Measurements from ENCODE around the gene PLCH2. TPM values are rescaled to one million over a fixed set of nuclear protein-coding genes. Genes with fewer than 3 reads are reported as not detected.
A peak's percentile ranks its signal among the peaks of the same experiment; 100 is the strongest.
"Not testable (repeated sequence)": the region's sequence is repeated elsewhere in the genome, so short reads cannot be mapped to it uniquely, and the experiment has no call there.

PLCH2 gene
- total and polyA plus RNA-seq, 7 donors, result 0.04 to 0.60 (median 0.09) TPM; not detected in 1

- no peaks in the 10 kb centered on the region for H3K9me3 ChIP-seq
- no peaks in the 10 kb centered on the region for H3K4me1 ChIP-seq
- WGBS, 3 donors, result 58 to 72% (median 62%) methylated on average over 15 of the region's 15 CpGs
- H3K4me3 ChIP-seq, result no peak overlapping the region
- intact Hi-C loops (cut with DNase I), result no loop called here
- no peaks in the 10 kb centered on the region for H3K36me3 ChIP-seq (ENCODE audit: insufficient read depth in 1 of 2, low read depth in 1 of 2)
- no peak overlapping the region for H3K27ac ChIP-seq
- no peak for ATAC-seq
- TF ChIP-seq CTCF (IDR thresholded peaks at IDR 0.05), result no peak
- peaks cover 0 to 73% (median 8%) of the 10 kb centered on the region in 3 donors for H3K27me3 ChIP-seq (ENCODE audit: insufficient read depth in 3 of 3, low read length in 2 of 3)
- no peak for DNase-seq
Measured at GRCh38 chr1:2437617-2438016, 38.5 kb upstream of the PLCH2 start.

DNA sequence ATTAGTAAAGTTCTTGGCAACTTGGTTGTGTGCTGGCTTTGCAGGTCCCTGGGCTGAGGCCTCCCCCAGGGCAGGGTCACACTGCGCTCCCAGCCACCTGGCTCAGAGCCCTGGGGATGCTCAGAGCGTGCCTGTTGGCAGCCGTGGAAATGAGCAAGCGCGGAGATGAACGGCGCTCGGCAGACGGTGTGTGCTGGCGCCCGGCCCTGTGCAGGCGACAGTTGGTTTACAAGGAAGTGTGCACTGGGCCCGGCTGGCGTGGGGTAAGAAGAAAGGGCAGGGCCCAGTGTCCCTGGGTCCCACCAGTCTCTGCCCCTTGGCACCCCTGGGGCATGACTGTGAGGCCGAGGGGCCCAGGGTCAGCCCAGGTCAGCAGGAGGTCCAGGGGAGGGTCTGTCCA lies 38.1 kb upstream of the PLCH2 start:
- no peak for TF ChIP-seq CTCF (IDR thresholded peaks at IDR 0.05)
- DNase-seq (no peak), ATAC-seq (no peak)
- Histone ChIP-seq H3K27ac (no peak overlapping the region), H3K27me3 (ENCODE audit: insufficient read depth in 3 of 3, low read length in 2 of 3) (peaks cover 2 to 73% (median 9%) of the 10 kb centered on the region in 3 donors), H3K9me3 (no peaks in the 10 kb centered on the region), H3K4me3 (no peak overlapping the region), H3K4me1 (no peaks in the 10 kb centered on the region), H3K36me3 (ENCODE audit: insufficient read depth in 1 of 2, low read depth in 1 of 2) (no peaks in the 10 kb centered on the region)
- intact Hi-C loops (cut with DNase I), result no loop called here
- WGBS, 3 donors, result 27 to 35% (median 28%) methylated on average over 14 to 15 of the region's 15 CpGs

- peaks cover 2 to 73% (median 9%) of the 10 kb centered on the region in 3 donors for H3K27me3 ChIP-seq (ENCODE audit: insufficient read depth in 3 of 3, low read length in 2 of 3)
- TF ChIP-seq CTCF (IDR thresholded peaks at IDR 0.05), result no peak
- 78 to 83% (median 80%) methylated on average over 14 of the region's 14 CpGs for WGBS, 3 donors
- no peak overlapping the region for H3K4me3 ChIP-seq
- no peaks in the 10 kb centered on the region for H3K9me3 ChIP-seq
- H3K27ac ChIP-seq, result no peak overlapping the region
- DNase-seq, result no peak
- intact Hi-C loops (cut with DNase I), result no loop called here
- peaks cover 3% of the 10 kb centered on the region for H3K4me1 ChIP-seq
- H3K36me3 ChIP-seq (ENCODE audit: insufficient read depth in 1 of 2, low read depth in 1 of 2), result no peaks in the 10 kb centered on the region
- no peak for ATAC-seq
Measured at GRCh38 chr1:2438641-2439040, 37.4 kb upstream of the PLCH2 start.

GRCh38 chr1:2439369-2439768 lies 36.7 kb upstream of the PLCH2 start:
- peaks cover 3% of the 10 kb centered on the region for H3K4me1 ChIP-seq
- no peak overlapping the region for H3K4me3 ChIP-seq
- 48 to 59% (median 50%) methylated on average over 15 of the region's 15 CpGs for WGBS, 3 donors
- intact Hi-C loops (cut with DNase I), result no loop called here
- no peaks in the 10 kb centered on the region for H3K36me3 ChIP-seq (ENCODE audit: insufficient read depth in 1 of 2, low read depth in 1 of 2)
- no peak for TF ChIP-seq CTCF (IDR thresholded peaks at IDR 0.05)
- no peaks in the 10 kb centered on the region for H3K9me3 ChIP-seq
- H3K27ac ChIP-seq, result no peak overlapping the region
- DNase-seq (no peak), ATAC-seq (no peak)
- H3K27me3 ChIP-seq (ENCODE audit: insufficient read depth in 3 of 3, low read length in 2 of 3), result peaks cover 2 to 72% (median 14%) of the 10 kb centered on the region in 3 donors

DNA sequence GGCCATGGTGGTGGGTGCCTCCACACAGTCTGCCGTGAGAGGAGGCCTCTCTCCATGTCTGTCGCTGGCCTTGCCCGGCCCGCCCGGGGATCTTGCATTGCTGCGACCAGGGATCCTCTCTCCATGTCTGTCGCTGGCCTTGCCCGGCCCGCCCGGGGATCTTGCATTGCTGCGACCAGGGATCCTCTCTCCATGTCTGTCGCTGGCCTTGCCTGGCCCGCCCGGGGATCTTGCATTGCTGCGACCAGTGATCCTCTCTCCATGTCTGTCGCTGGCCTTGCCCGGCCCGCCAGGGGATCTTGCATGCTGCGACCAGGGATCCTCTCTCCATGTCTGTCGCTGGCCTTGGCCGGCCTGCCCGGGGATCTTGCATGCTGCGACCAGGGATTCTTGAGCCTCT lies 35.7 kb upstream of the PLCH2 start:
- H3K27me3 ChIP-seq (ENCODE audit: insufficient read depth in 3 of 3, low read length in 2 of 3), result peaks cover 2 to 72% (median 23%) of the 10 kb centered on the region in 3 donors
- H3K27ac ChIP-seq; H3K9me3 ChIP-seq; intact Hi-C loops (cut with DNase I); ATAC-seq; H3K4me3 ChIP-seq; H3K36me3 ChIP-seq (ENCODE audit: insufficient read depth in 1 of 2, low read depth in 1 of 2); H3K4me1 ChIP-seq: not testable (repeated sequence)
- WGBS, 3 donors, result 74 to 91% (median 90%) methylated on average over 13 to 23 of the region's 23 CpGs
- DNase-seq, result peak in 1 of 2 donors; percentile 66

Measured in psoas muscle (tissue), 8 donors.